GM12878 (cell line): Measurements from ENCODE around the gene SVIP. TPM values are rescaled to one million over a fixed set of nuclear protein-coding genes. Genes with fewer than 3 reads are reported as not detected.

ENCODE experiments used
- ATAC-seq: fragments of 200-7000 bp; cut with Tn5 transposase; 3 replicates; pipeline ENCODE4 v1.9.1; 2020; ENCODE audit warnings: mild to moderate bottlenecking, moderate library complexity
- BruUV-seq: library from RNA; stranded (reverse); fragments of 400-500 nt; replicated peaks from 2 replicates; lab custom pipeline; 2021; lab: Mats Ljungman, UMichigan
- CTCF ChIA-PET: fragments of 300-600 bp; sonication (Branson Sonifier 250); formaldehyde crosslinking; extraction: SDS; loops from one replicate; lab custom pipeline; 2021; ENCODE audit warnings: inconsistent platforms; lab: Yijun Ruan, JAX
- POLR2A ChIA-PET: fragments of 350-600 bp; formaldehyde crosslinking; extraction: SDS; loops from one replicate; lab custom pipeline; 2021; ENCODE audit warnings: inconsistent platforms; lab: Charles Lee
- RAD21 ChIA-PET: fragments of 300-600 bp; sonication (Branson Sonifier 250); formaldehyde crosslinking; loops from one replicate; lab custom pipeline; 2023; ENCODE audit warnings: antibody characterized with exemption; ENCODE audit not compliant: unreplicated experiment; lab: Charles Lee
- SMC1A ChIA-PET: fragments of 300-600 bp; sonication (Branson Sonifier 250); formaldehyde crosslinking; loops from one replicate; lab custom pipeline; 2023; ENCODE audit not compliant: unreplicated experiment, uncharacterized antibody; lab: Charles Lee
- DNase-seq: peaks from one replicate; pipeline ENCODE4 v3.0.0-alpha.2; 2011; ENCODE audit warnings: low read depth, low spot score
- FAIRE-seq: peaks from 3 replicates; lab custom pipeline; 2011; peaks lifted over from hg19 to GRCh38; lab: Jason Lieb, UNC
- H2AFZ ChIP-seq: 2 replicates; pipeline ENCODE4 v1.6.0; 2011; ENCODE audit warnings: low read depth, low read length, control low read depth; ENCODE audit not compliant: control insufficient read depth
- H3K27ac ChIP-seq: 2 replicates; pipeline ENCODE4 v1.5.1; 2011; ENCODE audit warnings: control low read depth; ENCODE audit not compliant: control insufficient read depth, insufficient read depth
- H3K27me3 ChIP-seq, 2 experiments: replicated peaks in 1 of 2; 2 replicates each; pipeline versions ENCODE4 v1.6.0 to v1.6.1; 2011; ENCODE audit warnings: low read length in 1 of 2; ENCODE audit not compliant: control insufficient read depth in 2 of 2, insufficient read depth in 2 of 2
- H3K36me3 ChIP-seq, 2 experiments: 2 replicates each; pipeline ENCODE4 v1.5.1; 2011; ENCODE audit warnings: low read length in 1 of 2; ENCODE audit not compliant: control insufficient read depth in 2 of 2, insufficient read depth in 2 of 2
- H3K4me1 ChIP-seq: 2 replicates; pipeline ENCODE4 v1.6.1; 2011; ENCODE audit warnings: mild to moderate bottlenecking, low read length, moderate library complexity, mixed read lengths; ENCODE audit not compliant: control insufficient read depth, insufficient read depth
- H3K4me2 ChIP-seq: 2 replicates; pipeline ENCODE4 v1.6.0; 2011; ENCODE audit warnings: control low read depth; ENCODE audit not compliant: control insufficient read depth, insufficient read depth
- H3K4me3 ChIP-seq: fragments of 200-600 bp; sonication (generic); 2 replicates; pipeline ENCODE4 v1.5.1; 2016
- H3K79me2 ChIP-seq: 2 replicates; pipeline ENCODE4 v1.6.0; 2011; ENCODE audit warnings: low read length; ENCODE audit not compliant: control insufficient read depth, insufficient read depth
- H3K9ac ChIP-seq: 2 replicates; pipeline ENCODE4 v1.8.0; 2011; ENCODE audit warnings: low read length, control low read depth, mixed read lengths; ENCODE audit not compliant: control insufficient read depth, insufficient read depth
- H3K9me3 ChIP-seq: replicated peaks from 3 replicates; pipeline ENCODE4 v1.5.1; 2011; ENCODE audit warnings: mild to moderate bottlenecking, low read length; ENCODE audit not compliant: control insufficient read depth, insufficient read depth
- H4K20me1 ChIP-seq: 2 replicates; pipeline ENCODE4 v1.6.0; 2011; ENCODE audit not compliant: control insufficient read depth, insufficient read depth
- ASH2L ChIP-seq: fragments of 300-600, 200-600 bp; sonication (generic); IDR thresholded peaks from 2 replicates; pipeline ENCODE4 v1.6.1; 2017; ENCODE audit warnings: low read depth, mild to moderate bottlenecking, borderline replicate concordance
- ATF3 ChIP-seq: IDR thresholded peaks from 2 replicates; pipeline ENCODE4 v1.6.1; 2011; ENCODE audit warnings: low read depth, mild to moderate bottlenecking, low read length, moderate library complexity, borderline replicate concordance; ENCODE audit errors: extremely low read depth
- ATF7 ChIP-seq: fragments of 450-650 bp; IDR thresholded peaks from 2 replicates; pipeline ENCODE4 v1.6.1; 2016; ENCODE audit warnings: low read depth, mild to moderate bottlenecking
- BHLHE40 ChIP-seq, 2 experiments: fragments of 450-650 bp in 1 of 2; IDR thresholded peaks; 2 replicates each; pipeline ENCODE4 v1.6.1; 2011 to 2017; ENCODE audit warnings: low read depth in 2 of 2, borderline replicate concordance in 1 of 2, improper control_type of control experiment in 1 of 2, low read length in 1 of 2, mild to moderate bottlenecking in 1 of 2
- BMI1 ChIP-seq: fragments of 450-650 bp; IDR thresholded peaks from 2 replicates; pipeline ENCODE4 v1.6.1; 2016; ENCODE audit warnings: mild to moderate bottlenecking, moderate library complexity, borderline replicate concordance
- EGR1 ChIP-seq, 2 experiments: IDR thresholded peaks; 1 replicate in 1 of 2; 2 replicates in 1 of 2; pipeline ENCODE4 v1.6.1; 2011 to 2012; ENCODE audit warnings: low read depth in 2 of 2, low read length in 2 of 2, borderline replicate concordance in 1 of 2, mild to moderate bottlenecking in 1 of 2, moderate library complexity in 1 of 2
- FOXK2 ChIP-seq: fragments of 450-650 bp; IDR thresholded peaks from 2 replicates; pipeline ENCODE4 v1.6.1; 2017; ENCODE audit warnings: mild to moderate bottlenecking, moderate library complexity
- HSF1 ChIP-seq: fragments of 150-350 bp; IDR thresholded peaks from 2 replicates; pipeline ENCODE4 v1.6.1; 2014; ENCODE audit warnings: mild to moderate bottlenecking, low read depth, low read length
- IRF3 ChIP-seq: fragments of 450-650 bp; IDR thresholded peaks from 2 replicates; pipeline ENCODE4 v1.6.1; 2014; ENCODE audit warnings: mild to moderate bottlenecking
- IRF5 ChIP-seq: fragments of 450-650 bp; IDR thresholded peaks from 2 replicates; pipeline ENCODE4 v1.6.1; 2017; ENCODE audit warnings: borderline replicate concordance
- NFXL1 ChIP-seq: fragments of 450-650 bp; IDR thresholded peaks from 2 replicates; pipeline ENCODE4 v1.6.1; 2017; ENCODE audit warnings: antibody characterized with exemption, mild to moderate bottlenecking, borderline replicate concordance
- POLR2AphosphoS5 ChIP-seq: IDR thresholded peaks from 2 replicates; pipeline ENCODE4 v1.6.1; 2011; ENCODE audit warnings: mild to moderate bottlenecking, low read length, inconsistent platforms
- SMC3 ChIP-seq: IDR thresholded peaks from 2 replicates; pipeline ENCODE4 v1.6.1; 2011; ENCODE audit warnings: low read length, improper control_type of control experiment, borderline replicate concordance
- SP1 ChIP-seq: IDR thresholded peaks from one replicate; pipeline ENCODE4 v1.6.1; 2011; ENCODE audit warnings: low read depth, low read length
- SREBF1 ChIP-seq: IDR thresholded peaks from 2 replicates; pipeline ENCODE4 v1.6.1; 2012; ENCODE audit warnings: mild to moderate bottlenecking, low read length
- ZNF24 ChIP-seq: fragments of 450-650 bp; IDR thresholded peaks from 2 replicates; pipeline ENCODE4 v1.6.1; 2017; ENCODE audit warnings: antibody characterized with exemption, mild to moderate bottlenecking
- WGBS: methylation state at CpG from one replicate; pipeline ENCODE4 v1.1.6; 2016; ENCODE audit warnings: low lambda C conversion rate; ENCODE audit not compliant: insufficient replicate concordance, insufficient coverage; ENCODE audit errors: missing lambda C conversion rate; 5-methylcytosine and 5-hydroxymethylcytosine counted together
- in situ Hi-C: fragments of 300-500 bp; cut with MboI; formaldehyde crosslinking; loops from 9 replicates; pipeline ENCODE4 v1.14.3; 2018; ENCODE audit warnings: mixed read lengths
- intact Hi-C: fragments of 100-400 bp; cut with micrococcal nuclease; formaldehyde crosslinking; loops from one replicate; pipeline ENCODE4 v1.14.2; 2022; ENCODE audit not compliant: unreplicated experiment
- polyA plus RNA-seq, 11 experiments: library from polyadenylated mRNA; depleted of rRNA in 4 of 11; unstranded in 6 of 11; stranded (reverse) in 5 of 11; fragments of >200 nt; fragmentation: Nextera tagmentation in 4 of 11; fragmentation: Illumina TruSeq in 1 of 11; extraction: Ambion mirVana in 4 of 11; extraction: Trizol in 1 of 11; gene quantifications; 1 replicate in 1 of 11; 2 replicates in 10 of 11; pipeline versions ENCODE4 v1.2.1 to v1.2.3, GENCODE V29; 2011 to 2016; ENCODE audit warnings: inconsistent platforms in 2 of 11, missing spikeins in 2 of 11, low read depth in 1 of 11
- total RNA-seq, 4 experiments: library from RNA; depleted of rRNA in 3 of 4; stranded (reverse); fragments of >200 nt in 3 of 4; fragmentation: Illumina TruSeq in 1 of 4; extraction: Trizol in 1 of 4; gene quantifications; 2 replicates each; pipeline versions ENCODE4 v1.2.1 to v1.2.3, GENCODE V29; 2013 to 2021

Gene SVIP
- total and polyA plus RNA-seq, 10 of the 15 experiments (the other 5 are each of a cell fraction or from before 2014, with no cell fraction given), result 17.8 to 78.0 (median 55.4) TPM

- ChIA-PET CTCF (interaction anchor here (1.0 to 3.7 kb wide), 3 partner anchors 10 to 33 kb away, joined by 3 to 20 read pairs (median 6); no protein-coding TSS in a partner anchor), SMC1A (interaction anchor here (0.9 to 1.9 kb wide), 6 partner anchors 8 to 46 kb away, joined by 3 to 12 read pairs (median 3); no protein-coding TSS in a partner anchor), POLR2A (interaction anchor here (1.0 kb wide), 1 partner anchor 375 kb away, joined by 3 read pairs; no protein-coding TSS in a partner anchor), RAD21 (interaction anchor here (1.4 to 2.0 kb wide), 2 partner anchors 9 to 10 kb away, joined by 5 to 7 read pairs; no protein-coding TSS in a partner anchor)
- Histone ChIP-seq H3K4me2 (no peak overlapping the region), H3K27me3 (no peaks in the 10 kb centered on the region), H3K27ac (no peak overlapping the region), H3K9ac (no peak overlapping the region), H2AFZ (no peak overlapping the region), H3K4me1 (no peaks in the 10 kb centered on the region), H3K9me3 (no peaks in the 10 kb centered on the region), H3K79me2 (no peaks in the 10 kb centered on the region), H4K20me1 (no peaks in the 10 kb centered on the region), H3K36me3 (no peaks in the 10 kb centered on the region), H3K4me3 (no peak overlapping the region)
- BruUV-seq, result no TSS peak
- DNase-seq (no peak), FAIRE-seq (no peak), ATAC-seq (no peak)
- 85% methylated on average over 3 of the region's 3 CpGs for WGBS
- intact Hi-C loops, result no loop called here
- in situ Hi-C loops, result no loop called here
- TF ChIP-seq IRF5 (no peak), POLR2AphosphoS5 (no peak), BMI1 (no peak), EGR1 (IDR thresholded peaks at IDR 0.05; ENCODE audit: borderline replicate concordance in 1 of 2, low read depth in 2 of 2, low read length in 2 of 2) (no peak), SREBF1 (no peak), IRF3 (no peak), ATF7 (no peak), ZNF24 (no peak), FOXK2 (no peak), SMC3 (no peak), BHLHE40 (IDR thresholded peaks at IDR 0.05; ENCODE audit: borderline replicate concordance in 1 of 2, low read depth in 2 of 2, low read length in 1 of 2) (no peak), HSF1 (no peak), ATF3 (no peak), SP1 (no peak), NFXL1 (no peak), ASH2L (no peak)
These were observed 32.6 kb downstream of the SVIP start for GRCh38 chr11:22797047-22797446.
